NCI-H748 (cell line): ENCODE results near the gene SPG11.
"Not testable (repeated sequence)": the region's sequence is repeated elsewhere in the genome, so short reads cannot be mapped to it uniquely, and the experiment has no call there.

Experiments
- DNase-seq: peaks from one replicate; lab custom pipeline; 2025; ENCODE audit not compliant: unreplicated experiment; lab: John Stamatoyannopoulos, UW

The SPG11 gene

DNA sequence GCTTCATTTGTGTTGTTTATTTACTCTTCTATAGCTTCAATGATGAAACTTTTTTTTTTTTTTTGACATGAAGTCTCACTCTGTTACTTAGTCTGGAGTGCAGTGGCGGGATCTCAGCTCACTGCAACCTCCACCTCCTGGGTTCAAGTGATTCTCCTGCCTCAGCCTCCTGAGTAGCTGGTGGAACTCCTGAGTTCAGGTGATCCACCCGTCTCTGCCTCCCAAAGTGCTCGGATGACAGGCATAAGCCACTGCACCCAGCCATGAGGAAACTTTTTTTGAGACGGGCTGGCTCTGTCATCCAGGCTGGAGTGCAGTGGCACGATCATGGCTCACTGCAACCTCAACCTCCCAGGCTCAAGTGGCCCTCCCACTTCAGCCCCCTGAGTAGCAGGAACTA is 131.2 kb downstream of the SPG11 start:
- DNase-seq, result not testable (repeated sequence)

DNA sequence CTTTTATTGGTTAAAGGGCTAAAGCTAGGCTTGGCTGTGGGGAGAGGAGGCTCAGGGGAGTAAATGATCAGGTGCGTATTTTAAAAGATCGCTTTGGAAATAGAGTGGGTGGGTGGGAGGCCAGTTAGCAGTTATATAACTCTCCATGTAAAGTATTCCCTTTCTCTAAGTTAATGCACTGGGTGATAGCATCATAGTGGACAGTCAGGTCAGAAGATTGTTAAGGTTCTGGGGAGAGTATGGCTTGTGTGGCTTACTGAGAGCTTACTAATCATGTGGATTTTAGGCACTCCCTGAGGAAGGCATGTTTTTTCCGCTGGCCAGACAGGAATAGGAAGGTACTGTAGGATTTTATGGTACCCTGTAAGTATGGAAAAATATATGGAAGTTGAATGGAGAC is 132.8 kb downstream of the SPG11 start:
- DNase-seq, result no peak

DNA sequence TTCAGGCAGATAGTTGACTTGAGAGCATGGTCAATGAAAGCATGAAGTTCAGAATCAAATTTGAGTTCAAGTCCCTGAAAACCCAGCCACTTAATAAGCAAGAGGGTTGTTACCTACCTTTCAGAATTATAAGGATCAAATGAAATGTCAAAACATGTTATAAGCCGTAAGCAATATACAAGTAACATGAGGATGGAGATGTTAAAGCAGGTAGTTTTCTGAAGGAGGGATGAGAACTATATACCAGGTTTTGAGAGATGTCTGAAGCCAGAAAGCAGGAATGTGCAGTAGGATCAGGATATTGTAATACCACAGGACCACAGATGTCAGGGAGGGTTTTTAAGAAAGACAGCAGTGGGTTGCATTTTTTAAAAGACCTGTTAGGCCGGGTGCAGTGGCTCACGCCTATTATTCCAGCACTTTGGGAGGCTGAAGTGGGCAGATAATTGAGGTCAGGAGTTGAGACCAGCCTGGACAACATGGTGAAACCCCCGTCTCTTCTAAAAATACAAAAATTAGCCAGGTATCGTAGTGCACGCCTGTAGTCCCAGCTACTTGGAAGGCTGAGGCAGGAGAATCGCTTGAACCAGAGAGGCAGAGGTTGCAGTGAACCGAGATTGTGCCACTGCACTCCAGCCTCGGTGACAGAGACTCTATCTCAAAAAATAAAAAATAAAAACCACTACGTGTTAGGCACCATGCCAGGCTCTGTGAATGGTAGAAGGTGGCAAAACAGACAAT is 133.4 kb downstream of the SPG11 start:
- DNase-seq, result no peak

DNA sequence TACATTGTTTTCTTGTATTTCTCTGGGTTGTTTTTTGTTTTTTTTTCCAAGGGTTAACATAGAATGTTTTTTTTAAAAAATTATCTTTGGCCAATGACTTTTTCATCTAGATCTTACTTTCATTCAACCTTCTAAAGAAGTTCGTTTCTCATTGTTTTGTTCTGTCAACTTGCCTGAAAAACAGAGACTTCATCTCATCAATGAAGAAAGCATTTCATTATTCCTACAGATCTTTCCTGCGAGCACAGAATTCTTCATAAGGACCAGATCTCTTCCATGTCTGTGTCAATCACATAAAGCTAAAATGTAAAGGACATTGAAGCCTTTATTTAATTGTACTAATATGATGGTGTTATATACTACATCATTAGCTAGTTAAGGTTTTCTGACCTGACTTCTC is 136.2 kb downstream of the SPG11 start:
- DNase-seq, result no peak

DNA sequence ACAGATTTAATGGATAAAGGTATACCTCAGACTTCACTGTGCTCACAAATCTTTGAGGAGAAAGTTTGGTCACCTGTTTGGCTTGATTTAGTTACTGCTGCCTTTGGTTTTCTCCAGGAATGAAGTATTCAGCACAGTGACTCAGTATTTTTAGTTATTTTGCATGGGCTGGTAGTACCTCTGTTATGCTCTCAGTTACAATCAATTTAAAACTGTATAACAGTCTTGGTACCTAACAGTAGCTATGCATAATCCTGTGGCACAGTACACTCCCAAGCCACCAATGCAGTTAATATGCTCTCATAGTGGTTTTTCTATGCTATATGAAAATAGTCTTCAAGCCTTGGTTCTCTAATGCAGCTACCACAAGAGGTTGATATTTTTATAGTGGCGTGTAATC is 138.4 kb downstream of the SPG11 start:
- DNase-seq, result no peak

DNA sequence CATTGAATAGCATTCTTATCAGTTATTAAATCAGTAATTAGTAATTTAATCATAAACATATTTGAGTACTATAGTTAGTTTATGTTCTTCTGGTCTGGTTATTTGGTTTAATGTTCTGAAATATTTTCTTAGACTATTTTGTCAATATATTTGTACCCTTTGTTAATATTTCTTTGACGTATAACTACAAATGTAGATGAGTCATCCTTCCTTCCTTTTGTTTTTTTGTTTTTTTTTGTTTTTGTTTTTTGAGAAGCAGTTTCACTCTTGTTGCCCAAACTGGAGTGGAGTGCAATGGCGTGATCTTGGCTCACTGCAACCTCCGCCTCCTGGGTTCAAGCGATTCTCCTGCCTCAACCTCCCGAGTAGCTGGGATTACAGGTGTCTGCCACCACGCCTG is 143.9 kb downstream of the SPG11 start:
- no peak for DNase-seq

DNA sequence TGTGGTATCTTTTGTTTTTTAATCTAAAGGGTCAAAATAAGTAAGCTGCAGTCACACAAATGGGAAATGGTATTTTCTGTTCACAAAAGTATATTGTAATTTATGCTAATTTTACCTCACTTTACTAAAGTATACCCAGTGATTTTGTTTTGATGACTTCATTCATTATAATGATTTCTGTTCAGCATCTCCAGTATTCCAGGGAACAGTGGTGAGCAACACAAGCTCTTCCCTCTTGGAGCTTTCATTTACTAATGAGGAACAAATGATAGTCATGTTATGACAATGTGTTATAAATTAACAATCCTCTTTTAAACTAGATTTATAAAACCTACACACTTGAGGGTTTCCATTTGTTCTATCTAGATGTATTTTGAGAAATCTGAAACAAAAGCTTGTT is 147.0 kb downstream of the SPG11 start:
- no peak for DNase-seq
